K562 (cell line): ENCODE data around the gene SLC26A3. TPM values are rescaled to one million over a fixed set of nuclear protein-coding genes. Genes with fewer than 3 reads are reported as not detected.

ENCODE experiments used
- DMBX1 ChIP-seq: fragments of 250-450 bp; sonication (Bioruptor Pico); IDR thresholded peaks from 2 replicates; pipeline ENCODE4 v1.8.0; 2022; ENCODE audit warnings: inconsistent platforms, mild to moderate bottlenecking, moderate library complexity, borderline replicate concordance
- MBD1 ChIP-seq: fragments of 250-450 bp; sonication (Bioruptor Pico); IDR thresholded peaks from 2 replicates; pipeline ENCODE4 v1.8.0; 2022; ENCODE audit warnings: inconsistent platforms
- MCM7 ChIP-seq, 2 experiments: fragments of 450-650 bp; IDR thresholded peaks; 2 replicates each; pipeline ENCODE4 v1.6.1; 2016 to 2018
- NCOA2 ChIP-seq, 2 experiments: fragments of 450-650 bp; IDR thresholded peaks; 2 replicates each; pipeline ENCODE4 v1.6.1; 2018; ENCODE audit warnings: mild to moderate bottlenecking in 2 of 2, moderate library complexity in 1 of 2; ENCODE audit not compliant: partially characterized antibody in 2 of 2
- RCOR1 ChIP-seq, 2 experiments: IDR thresholded peaks; 2 replicates each; pipeline ENCODE4 v1.6.1; 2012; ENCODE audit warnings: low read depth in 2 of 2, low read length in 2 of 2, borderline replicate concordance in 1 of 2, improper control_type of control experiment in 1 of 2
- SOX6 ChIP-seq: fragments of 450-650 bp; IDR thresholded peaks from 2 replicates; pipeline ENCODE4 v1.6.1; 2014; ENCODE audit warnings: mild to moderate bottlenecking
- TEAD1 ChIP-seq, 2 experiments: fragments of 450-650 bp in 1 of 2; sonication (generic) in 1 of 2; formaldehyde crosslinking; IDR thresholded peaks; 2 replicates each; pipeline versions ENCODE4 v1.4.0 to v1.8.0; 2020 to 2022; ENCODE audit warnings: mild to moderate bottlenecking in 2 of 2, missing genetic modification reagents in 1 of 2
- ZBTB40 ChIP-seq, 2 experiments: fragments of 450-650 bp in 1 of 2; sonication (generic) in 1 of 2; formaldehyde crosslinking in 1 of 2; IDR thresholded peaks; 2 replicates each; pipeline versions ENCODE4 v1.7.1 to v1.9.0; 2016 to 2022; ENCODE audit warnings: inconsistent platforms in 1 of 2, mild to moderate bottlenecking in 1 of 2, missing genetic modification reagents in 1 of 2
- ZNF133 ChIP-seq: fragments of 250-450 bp; sonication (Bioruptor Pico); IDR thresholded peaks from 2 replicates; pipeline ENCODE4 v1.4.0; 2020; ENCODE audit warnings: mild to moderate bottlenecking
- ZSCAN29 ChIP-seq: fragments of 450-650 bp; IDR thresholded peaks from 2 replicates; pipeline ENCODE4 v1.6.1; 2017
- polyA plus RNA-seq, 8 experiments: library from polyadenylated mRNA; depleted of rRNA in 4 of 8; stranded (reverse) in 5 of 8; unstranded in 3 of 8; fragments of >200 nt; fragmentation: Nextera tagmentation in 2 of 8; fragmentation: Illumina TruSeq in 1 of 8; extraction: Ambion mirVana in 2 of 8; extraction: Trizol in 1 of 8; gene quantifications; 2 replicates each; pipeline versions ENCODE4 v1.2.1 to v1.2.3, GENCODE V29; 2011 to 2014; ENCODE audit warnings: inconsistent platforms in 1 of 8, missing spikeins in 1 of 8
- total RNA-seq, 7 experiments: library from RNA; depleted of rRNA in 6 of 7; stranded (reverse); fragments of >200 nt in 6 of 7; fragmentation: Illumina TruSeq in 2 of 7; extraction: Trizol in 2 of 7; gene quantifications; 2 replicates each; pipeline versions ENCODE4 v1.2.1 to v1.2.3, GENCODE V29; 2011 to 2021; ENCODE audit warnings: low replicate concordance in 1 of 7
- TF ChIP-seq, protein P1 (sequence below), 2 experiments: fragments of 450-650 bp; IDR thresholded peaks; 2 replicates each; pipeline ENCODE4 v1.6.1; 2018; ENCODE audit warnings: mild to moderate bottlenecking in 2 of 2, low read depth in 1 of 2; ENCODE audit not compliant: partially characterized antibody in 2 of 2

The SLC26A3 gene
- total and polyA plus RNA-seq, 9 of the 15 experiments (the other 6 are each of a cell fraction or from before 2014, with no cell fraction given), result 0.86 TPM; not detected in 8

- TF ChIP-seq TEAD1 (CRISPR knock-in tag; IDR thresholded peaks at IDR 0.05) (peak; percentile 87 to 95), DMBX1 (peak; percentile 74), ZBTB40 (IDR thresholded peaks at IDR 0.05) (no peak), ZBTB40 (CRISPR knock-in tag; IDR thresholded peaks at IDR 0.05) (no peak), SOX6 (peak; percentile 99), ZNF133 (CRISPR knock-in tag) (no peak), ZSCAN29 (no peak), MCM7 (IDR thresholded peaks at IDR 0.05) (peak in 1 of 2 experiments; percentile 94; a peak in 1 of 4 replicates), MBD1 (CRISPR knock-in tag) (no peak), RCOR1 (IDR thresholded peaks at IDR 0.05; ENCODE audit: borderline replicate concordance in 1 of 2, low read depth in 2 of 2, low read length in 2 of 2) (peak; percentile 95 to 99; a peak in 3 of 4 replicates), NCOA2 (IDR thresholded peaks at IDR 0.05; ENCODE audit: partially characterized antibody in 2 of 2) (peak; percentile 78 to 82)
- TF ChIP-seq, protein P1, sequence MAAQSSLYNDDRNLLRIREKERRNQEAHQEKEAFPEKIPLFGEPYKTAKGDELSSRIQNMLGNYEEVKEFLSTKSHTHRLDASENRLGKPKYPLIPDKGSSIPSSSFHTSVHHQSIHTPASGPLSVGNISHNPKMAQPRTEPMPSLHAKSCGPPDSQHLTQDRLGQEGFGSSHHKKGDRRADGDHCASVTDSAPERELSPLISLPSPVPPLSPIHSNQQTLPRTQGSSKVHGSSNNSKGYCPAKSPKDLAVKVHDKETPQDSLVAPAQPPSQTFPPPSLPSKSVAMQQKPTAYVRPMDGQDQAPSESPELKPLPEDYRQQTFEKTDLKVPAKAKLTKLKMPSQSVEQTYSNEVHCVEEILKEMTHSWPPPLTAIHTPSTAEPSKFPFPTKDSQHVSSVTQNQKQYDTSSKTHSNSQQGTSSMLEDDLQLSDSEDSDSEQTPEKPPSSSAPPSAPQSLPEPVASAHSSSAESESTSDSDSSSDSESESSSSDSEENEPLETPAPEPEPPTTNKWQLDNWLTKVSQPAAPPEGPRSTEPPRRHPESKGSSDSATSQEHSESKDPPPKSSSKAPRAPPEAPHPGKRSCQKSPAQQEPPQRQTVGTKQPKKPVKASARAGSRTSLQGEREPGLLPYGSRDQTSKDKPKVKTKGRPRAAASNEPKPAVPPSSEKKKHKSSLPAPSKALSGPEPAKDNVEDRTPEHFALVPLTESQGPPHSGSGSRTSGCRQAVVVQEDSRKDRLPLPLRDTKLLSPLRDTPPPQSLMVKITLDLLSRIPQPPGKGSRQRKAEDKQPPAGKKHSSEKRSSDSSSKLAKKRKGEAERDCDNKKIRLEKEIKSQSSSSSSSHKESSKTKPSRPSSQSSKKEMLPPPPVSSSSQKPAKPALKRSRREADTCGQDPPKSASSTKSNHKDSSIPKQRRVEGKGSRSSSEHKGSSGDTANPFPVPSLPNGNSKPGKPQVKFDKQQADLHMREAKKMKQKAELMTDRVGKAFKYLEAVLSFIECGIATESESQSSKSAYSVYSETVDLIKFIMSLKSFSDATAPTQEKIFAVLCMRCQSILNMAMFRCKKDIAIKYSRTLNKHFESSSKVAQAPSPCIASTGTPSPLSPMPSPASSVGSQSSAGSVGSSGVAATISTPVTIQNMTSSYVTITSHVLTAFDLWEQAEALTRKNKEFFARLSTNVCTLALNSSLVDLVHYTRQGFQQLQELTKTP (IDR thresholded peaks at IDR 0.05; ENCODE audit: low read depth in 1 of 2, partially characterized antibody in 2 of 2), result peak; percentile 35 to 91
Measured at GRCh38 chr7:107836237-107837144, 33.5 kb upstream of the SLC26A3 start (continued).
